HCT116 (cell line): ENCODE results near the gene ARHGAP42. TPM values are rescaled to one million over a fixed set of nuclear protein-coding genes. Genes with fewer than 3 reads are reported as not detected.

ENCODE experiments used
- ATAC-seq: fragments of 200-7000 bp; cut with Tn5 transposase; 2 replicates; pipeline ENCODE4 v1.9.1; 2020; ENCODE audit warnings: mild to moderate bottlenecking, moderate library complexity
- BruUV-seq: library from RNA; stranded (reverse); fragments of 400-500 nt; replicated peaks from 2 replicates; lab custom pipeline; 2021; lab: Mats Ljungman, UMichigan
- CTCF ChIA-PET: fragments of 300-600 bp; sonication (Branson Sonifier 250); formaldehyde crosslinking; loops from one replicate; lab custom pipeline; 2021; ENCODE audit warnings: antibody characterized with exemption; lab: Charles Lee
- POLR2A ChIA-PET: fragments of 300-600, 350-600 bp; sonication (Branson Sonifier 250); formaldehyde crosslinking; loops from one replicate; lab custom pipeline; 2021; ENCODE audit warnings: antibody characterized with exemption; lab: Charles Lee
- RAD21 ChIA-PET, 2 experiments: fragments of 300-600 bp; sonication (Branson Sonifier 250); formaldehyde crosslinking; loops; one replicate each; lab custom pipeline; 2023; ENCODE audit warnings: low total read pairs in 2 of 2; ENCODE audit not compliant: uncharacterized antibody in 2 of 2, unreplicated experiment in 2 of 2, low non-redundant PET in 1 of 2; lab: Charles Lee
- DNase-seq: peaks from one replicate; pipeline ENCODE4 v3.0.0-alpha.2; 2010; ENCODE audit warnings: low read depth, low spot score
- H2AFZ ChIP-seq: fragments of 200-600 bp; shearing (Covaris generic), sonication (generic); 2 replicates; pipeline ENCODE4 v1.6.1; 2017; ENCODE audit warnings: low read depth, mixed run types, mixed read lengths, antibody characterized with exemption, low read length; ENCODE audit not compliant: poor library complexity, severe bottlenecking
- H3K27ac ChIP-seq: 2 replicates; pipeline ENCODE4 v1.5.1; 2012; ENCODE audit warnings: low read depth, low read length
- H3K27me3 ChIP-seq: fragments of 200-600 bp; sonication (generic); 2 replicates; pipeline ENCODE4 v1.6.1; 2016; ENCODE audit warnings: mixed run types, low read length, mixed read lengths; ENCODE audit not compliant: insufficient read depth
- H3K36me3 ChIP-seq, 2 experiments: fragments of 200-500 bp in 1 of 2; fragments of 200-600 bp in 1 of 2; sonication (Bioruptor generic) in 1 of 2; sonication (generic) in 1 of 2; 2 replicates each; pipeline versions ENCODE4 v1.5.1 to v1.6.1; 2014 to 2016; ENCODE audit warnings: low read length in 2 of 2, inconsistent platforms in 1 of 2, mixed read lengths in 1 of 2, mixed run types in 1 of 2; ENCODE audit not compliant: insufficient read depth in 2 of 2, control insufficient read depth in 1 of 2
- H3K4me1 ChIP-seq, 2 experiments: fragments of 200-600 bp in 1 of 2; sonication (generic) in 1 of 2; 2 replicates each; pipeline versions ENCODE4 v1.5.1 to v1.6.1; 2012 to 2017; ENCODE audit warnings: low read length in 2 of 2, inconsistent platforms in 1 of 2, mild to moderate bottlenecking in 1 of 2, mixed read lengths in 1 of 2, mixed run types in 1 of 2, moderate library complexity in 1 of 2; ENCODE audit not compliant: insufficient read depth in 2 of 2, control insufficient read depth in 1 of 2
- H3K4me2 ChIP-seq: fragments of 200-600 bp; sonication (generic); 2 replicates; pipeline ENCODE4 v1.6.1; 2017; ENCODE audit warnings: mixed run types, low read length, mixed read lengths
- H3K4me3 ChIP-seq, 2 experiments: fragments of 200-600 bp in 1 of 2; sonication (generic) in 1 of 2; replicated peaks in 1 of 2; 2 replicates each; pipeline ENCODE4 v1.5.1; 2011 to 2016; ENCODE audit warnings: low read length in 2 of 2, control low read depth in 1 of 2, low read depth in 1 of 2, mild to moderate bottlenecking in 1 of 2, mixed read lengths in 1 of 2, mixed run types in 1 of 2
- H3K79me2 ChIP-seq: fragments of 200-600 bp; sonication (generic); 2 replicates; pipeline ENCODE4 v1.6.1; 2017; ENCODE audit warnings: mild to moderate bottlenecking, mixed run types, low read length, moderate library complexity, mixed read lengths; ENCODE audit not compliant: insufficient read depth
- H3K9ac ChIP-seq: fragments of 200-600 bp; sonication (generic); 2 replicates; pipeline ENCODE4 v1.6.1; 2016; ENCODE audit warnings: low read length, mixed read lengths
- H3K9me2 ChIP-seq: fragments of 200-600 bp; sonication (generic), shearing (Covaris generic); 2 replicates; pipeline ENCODE4 v1.6.1; 2017; ENCODE audit warnings: mixed run types, mild to moderate bottlenecking, moderate library complexity; ENCODE audit not compliant: insufficient read depth
- H3K9me3 ChIP-seq, 2 experiments: fragments of 200-500 bp in 1 of 2; fragments of 200-600 bp in 1 of 2; sonication (Bioruptor generic) in 1 of 2; sonication (generic) in 1 of 2; 2 replicates each; pipeline ENCODE4 v1.6.1; 2014 to 2017; ENCODE audit warnings: low read length in 2 of 2, mixed read lengths in 2 of 2, inconsistent platforms in 1 of 2, low read depth in 1 of 2, mild to moderate bottlenecking in 1 of 2, mixed run types in 1 of 2, moderate library complexity in 1 of 2; ENCODE audit not compliant: control insufficient read depth in 1 of 2, insufficient read depth in 1 of 2
- H4K20me1 ChIP-seq: fragments of 200-600 bp; sonication (generic), shearing (Covaris generic); 2 replicates; pipeline ENCODE4 v1.6.1; 2017; ENCODE audit warnings: mixed run types, mild to moderate bottlenecking, moderate library complexity; ENCODE audit not compliant: insufficient read depth
- CTCF ChIP-seq, 3 experiments: fragments of 200-600 bp in 1 of 3; sonication (generic) in 1 of 3; IDR thresholded peaks in 2 of 3; conservative IDR thresholded peaks in 1 of 3; 2 replicates each; pipeline ENCODE4 v1.5.1; 2012 to 2017; ENCODE audit warnings: low read depth in 2 of 3, low read length in 2 of 3, antibody characterized with exemption in 1 of 3, borderline replicate concordance in 1 of 3, control low read depth in 1 of 3, mild to moderate bottlenecking in 1 of 3, mixed read lengths in 1 of 3, mixed run types in 1 of 3, moderate library complexity in 1 of 3; ENCODE audit not compliant: insufficient read depth in 1 of 3
- JUND ChIP-seq: IDR thresholded peaks from 2 replicates; pipeline ENCODE4 v1.6.1; 2012
- RAD21 ChIP-seq: IDR thresholded peaks from 2 replicates; pipeline ENCODE4 v1.6.1; 2012; ENCODE audit warnings: low read depth, mild to moderate bottlenecking
- TCF7L2 ChIP-seq: IDR thresholded peaks from 2 replicates; pipeline ENCODE4 v1.7.0; 2011; ENCODE audit warnings: borderline replicate concordance, inconsistent platforms; ENCODE audit not compliant: insufficient read depth, insufficient read length; ENCODE audit errors: extremely low read depth
- intact Hi-C: fragments of 100-400 bp; cut with micrococcal nuclease; formaldehyde crosslinking; loops from 2 replicates; pipeline ENCODE4 v1.10.0; 2022
- total RNA-seq: library from RNA; stranded (reverse); gene quantifications from one replicate; pipeline ENCODE4 v1.2.1, GENCODE V29; 2021; ENCODE audit not compliant: unreplicated experiment
- TF ChIP-seq, protein P1 (sequence below): IDR thresholded peaks from 2 replicates; pipeline ENCODE4 v1.6.1; 2011; ENCODE audit warnings: mild to moderate bottlenecking, low read length, moderate library complexity; ENCODE audit not compliant: insufficient replicate concordance; ENCODE audit errors: extremely low read depth

ARHGAP42 gene
- total RNA-seq, 1 experiment from 2014 or later: 12.3 TPM

DNA sequence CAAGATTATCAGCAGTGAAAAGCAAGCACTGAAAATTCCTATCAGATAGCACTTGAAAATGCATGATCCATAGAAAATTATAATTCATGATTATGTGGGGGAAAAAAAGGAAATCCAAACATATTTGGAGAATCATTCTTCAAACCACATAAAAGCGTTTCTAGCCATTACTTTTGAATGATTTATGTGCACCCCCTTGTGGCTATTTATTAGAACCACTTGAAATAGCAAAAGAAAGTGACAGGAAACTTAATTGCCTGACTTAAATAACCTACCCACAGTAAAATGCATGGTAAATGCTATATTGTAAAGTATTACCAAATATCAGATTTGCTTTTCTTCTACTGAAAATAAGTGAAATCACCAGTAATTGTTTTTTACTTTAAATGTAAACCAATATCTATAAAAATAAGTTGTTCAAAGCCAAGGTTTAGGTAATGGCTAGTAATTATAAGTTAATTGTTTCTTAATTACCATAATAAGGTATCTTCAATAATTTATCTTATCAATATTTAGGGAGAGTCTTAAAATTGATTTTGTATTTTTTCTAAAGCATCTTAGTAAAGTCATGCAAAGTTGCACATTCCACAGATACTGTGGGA, 168.5 kb downstream of the ARHGAP42 start:
- H3K4me3 ChIP-seq: no peak overlapping the region
- no peaks in the 10 kb centered on the region for H3K9me3 ChIP-seq
- DNase-seq (peak; percentile 52), ATAC-seq (no peak)
- no peaks in the 10 kb centered on the region for H3K9me2 ChIP-seq
- TF ChIP-seq, protein P1, sequence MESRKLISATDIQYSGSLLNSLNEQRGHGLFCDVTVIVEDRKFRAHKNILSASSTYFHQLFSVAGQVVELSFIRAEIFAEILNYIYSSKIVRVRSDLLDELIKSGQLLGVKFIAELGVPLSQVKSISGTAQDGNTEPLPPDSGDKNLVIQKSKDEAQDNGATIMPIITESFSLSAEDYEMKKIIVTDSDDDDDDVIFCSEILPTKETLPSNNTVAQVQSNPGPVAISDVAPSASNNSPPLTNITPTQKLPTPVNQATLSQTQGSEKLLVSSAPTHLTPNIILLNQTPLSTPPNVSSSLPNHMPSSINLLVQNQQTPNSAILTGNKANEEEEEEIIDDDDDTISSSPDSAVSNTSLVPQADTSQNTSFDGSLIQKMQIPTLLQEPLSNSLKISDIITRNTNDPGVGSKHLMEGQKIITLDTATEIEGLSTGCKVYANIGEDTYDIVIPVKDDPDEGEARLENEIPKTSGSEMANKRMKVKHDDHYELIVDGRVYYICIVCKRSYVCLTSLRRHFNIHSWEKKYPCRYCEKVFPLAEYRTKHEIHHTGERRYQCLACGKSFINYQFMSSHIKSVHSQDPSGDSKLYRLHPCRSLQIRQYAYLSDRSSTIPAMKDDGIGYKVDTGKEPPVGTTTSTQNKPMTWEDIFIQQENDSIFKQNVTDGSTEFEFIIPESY: no peak
- TF ChIP-seq CTCF (IDR thresholded peaks at IDR 0.05 in 2 of 3, conservative IDR thresholded peaks at IDR 0.05 in 1 of 3; ENCODE audit: borderline replicate concordance in 1 of 3, insufficient read depth in 1 of 3, low read depth in 2 of 3, low read length in 2 of 3) (peak; percentile 49 to 71 (median 69); a peak in 5 of 6 replicates), TCF7L2 (peak; percentile 20), RAD21 (peak; percentile 84), JUND (no peak)
- no peak overlapping the region for H3K4me2 ChIP-seq
- H3K27ac ChIP-seq: no peak overlapping the region
- no peaks in the 10 kb centered on the region for H3K79me2 ChIP-seq
- H3K27me3 ChIP-seq: no peaks in the 10 kb centered on the region
- RAD21 ChIA-PET: interaction anchor here in 1 of 2 experiments (1.4 kb wide), 1 partner anchor 279 kb away, joined by 7 read pairs; no protein-coding TSS in a partner anchor
- no peaks in the 10 kb centered on the region for H3K36me3 ChIP-seq
- peaks cover 0 to 26% of the 10 kb centered on the region in 2 experiments; a peak in 2 of 4 replicates for H3K4me1 ChIP-seq
- H3K9ac ChIP-seq: no peak overlapping the region
- CTCF ChIA-PET: interaction anchor here (0.8 to 2.4 kb wide), 2 partner anchors 65 to 279 kb away, joined by 3 to 18 read pairs; no protein-coding TSS in a partner anchor
- intact Hi-C loops: loop anchor here (1.0 kb wide), 2 partner anchors 173 to 279 kb away; no protein-coding TSS in a partner anchor
- POLR2A ChIA-PET: no interaction called here
- no peak overlapping the region for H2AFZ ChIP-seq
- no peaks in the 10 kb centered on the region for H4K20me1 ChIP-seq
- no TSS peak for BruUV-seq
